H9 (cell line): ENCODE measurements around the gene NFE2L3. TPM values are rescaled to one million over a fixed set of nuclear protein-coding genes. Genes with fewer than 3 reads are reported as not detected.

Source experiments
- DNase-seq: peaks from one replicate; pipeline ENCODE4 v3.0.0-alpha.2; 2017
- H2AFZ ChIP-seq: one replicate; pipeline ENCODE4 v1.6.1; 2013; ENCODE audit warnings: mild to moderate bottlenecking, low read length, control low read depth, moderate library complexity
- H2AK5ac ChIP-seq: 2 replicates; pipeline ENCODE4 v1.6.1; 2013; ENCODE audit warnings: low read length, control low read depth, mixed read lengths; ENCODE audit not compliant: insufficient read length
- H2BK120ac ChIP-seq: one replicate; pipeline ENCODE4 v1.6.1; 2013; ENCODE audit warnings: low read depth, mild to moderate bottlenecking, low read length, control low read depth, inconsistent platforms; ENCODE audit not compliant: poor library complexity, severe bottlenecking
- H2BK12ac ChIP-seq: 2 replicates; pipeline ENCODE4 v1.6.1; 2013; ENCODE audit warnings: low read length, control low read depth, mixed read lengths, low read depth; ENCODE audit not compliant: insufficient read length
- H2BK15ac ChIP-seq: 2 replicates; pipeline ENCODE4 v1.6.1; 2013; ENCODE audit warnings: low read depth, low read length, control low read depth
- H2BK20ac ChIP-seq: one replicate; pipeline ENCODE4 v1.6.1; 2013; ENCODE audit warnings: low read depth, mild to moderate bottlenecking, low read length, control low read depth, inconsistent platforms; ENCODE audit not compliant: poor library complexity, severe bottlenecking
- H2BK5ac ChIP-seq: 2 replicates; pipeline ENCODE4 v1.6.1; 2013; ENCODE audit warnings: low read length, control low read depth, mixed read lengths; ENCODE audit not compliant: insufficient read length
- H3K14ac ChIP-seq: 2 replicates; pipeline ENCODE4 v1.6.1; 2013; ENCODE audit warnings: low read length, control low read depth; ENCODE audit not compliant: insufficient read depth
- H3K18ac ChIP-seq: 2 replicates; pipeline ENCODE4 v1.6.1; 2013; ENCODE audit warnings: low read depth, mild to moderate bottlenecking, mixed read lengths, low read length, control low read depth; ENCODE audit not compliant: insufficient read length
- H3K23ac ChIP-seq: 2 replicates; pipeline ENCODE4 v1.6.1; 2013; ENCODE audit warnings: low read length, control low read depth, mixed read lengths, low read depth; ENCODE audit not compliant: insufficient read length
- H3K23me2 ChIP-seq: 2 replicates; pipeline ENCODE4 v1.6.1; 2013; ENCODE audit warnings: low read depth, mild to moderate bottlenecking, mixed read lengths, low read length, control low read depth; ENCODE audit not compliant: insufficient read length, poor library complexity, severe bottlenecking
- H3K27ac ChIP-seq: 2 replicates; pipeline ENCODE4 v1.5.1; 2013; ENCODE audit warnings: low read length, control low read depth, mixed read lengths, low read depth; ENCODE audit not compliant: insufficient read length
- H3K27me3 ChIP-seq: 2 replicates; pipeline ENCODE4 v1.6.1; 2013; ENCODE audit warnings: low read length, control low read depth, inconsistent platforms; ENCODE audit not compliant: insufficient read depth
- H3K4ac ChIP-seq: 2 replicates; pipeline ENCODE4 v1.6.1; 2013; ENCODE audit warnings: low read depth, mild to moderate bottlenecking, control low read depth, inconsistent platforms, low read length, moderate library complexity
- H3K4me1 ChIP-seq: 2 replicates; pipeline ENCODE4 v1.6.1; 2013; ENCODE audit warnings: low read length, control low read depth, inconsistent platforms; ENCODE audit not compliant: insufficient read depth
- H3K4me2 ChIP-seq: 2 replicates; pipeline ENCODE4 v1.6.1; 2013; ENCODE audit warnings: low read length, control low read depth, mixed read lengths; ENCODE audit not compliant: insufficient read length, insufficient read depth
- H3K56ac ChIP-seq: 2 replicates; pipeline ENCODE4 v1.6.1; 2013; ENCODE audit warnings: low read depth, mild to moderate bottlenecking, mixed read lengths, low read length, control low read depth; ENCODE audit not compliant: insufficient read length
- H3K79me1 ChIP-seq: 2 replicates; pipeline ENCODE4 v1.6.1; 2013; ENCODE audit warnings: low read depth, mild to moderate bottlenecking, moderate library complexity, low read length, control low read depth, inconsistent platforms; ENCODE audit not compliant: insufficient read depth, poor library complexity, severe bottlenecking
- H3K79me2 ChIP-seq: 2 replicates; pipeline ENCODE4 v1.6.1; 2013; ENCODE audit warnings: low read length, control low read depth, inconsistent platforms; ENCODE audit not compliant: insufficient read depth
- H3K9ac ChIP-seq: 2 replicates; pipeline ENCODE4 v1.6.1; 2013; ENCODE audit warnings: low read length, control low read depth, mixed read lengths; ENCODE audit not compliant: insufficient read length; ENCODE audit errors: extremely low read depth
- H3K9me3 ChIP-seq: one replicate; pipeline ENCODE4 v1.6.1; 2013; ENCODE audit warnings: low read depth, low read length, inconsistent platforms; ENCODE audit not compliant: control insufficient read depth
- H3T11ph ChIP-seq: one replicate; pipeline ENCODE4 v1.6.1; 2013; ENCODE audit warnings: mild to moderate bottlenecking, low read length, control low read depth, inconsistent platforms
- H4K20me1 ChIP-seq: one replicate; pipeline ENCODE4 v1.6.1; 2013; ENCODE audit not compliant: control insufficient read depth, insufficient read length, insufficient read depth
- H4K5ac ChIP-seq: 2 replicates; pipeline ENCODE4 v1.6.1; 2013; ENCODE audit warnings: low read depth, mild to moderate bottlenecking, mixed read lengths, low read length, control low read depth; ENCODE audit not compliant: insufficient read length
- H4K8ac ChIP-seq: replicated peaks from 2 replicates; pipeline ENCODE4 v1.6.1; 2013; ENCODE audit warnings: low read length, control low read depth, mixed read lengths, low read depth; ENCODE audit not compliant: insufficient read length
- H4K91ac ChIP-seq: 2 replicates; pipeline ENCODE4 v1.6.1; 2013; ENCODE audit warnings: low read depth, mild to moderate bottlenecking, moderate library complexity, mixed read lengths, low read length, control low read depth; ENCODE audit not compliant: insufficient read length
- H3K27ac Mint-ChIP-seq, 3 experiments: 2 replicates in 2 of 3; 3 replicates in 1 of 3; pipeline ENCODE4 v1.8.0; 2020 to 2021; ENCODE audit warnings: mixed read lengths in 3 of 3, mild to moderate bottlenecking in 1 of 3, moderate library complexity in 1 of 3
- H3K27me3 Mint-ChIP-seq: 2 replicates; pipeline ENCODE4 v1.8.0; 2021; ENCODE audit warnings: low read depth, mild to moderate bottlenecking, moderate library complexity, mixed read lengths
- H3K36me3 Mint-ChIP-seq, 3 experiments: 2 replicates in 2 of 3; 3 replicates in 1 of 3; pipeline ENCODE4 v1.8.0; 2020 to 2021; ENCODE audit warnings: low read depth in 3 of 3, mixed read lengths in 3 of 3; ENCODE audit not compliant: insufficient read depth in 1 of 3
- H3K4me1 Mint-ChIP-seq, 2 experiments: 2 replicates each; pipeline ENCODE4 v1.8.0; 2020; ENCODE audit warnings: mixed read lengths in 2 of 2
- H3K4me3 Mint-ChIP-seq, 2 experiments: 2 replicates in 1 of 2; 3 replicates in 1 of 2; pipeline ENCODE4 v1.8.0; 2020 to 2021; ENCODE audit warnings: mild to moderate bottlenecking in 2 of 2, mixed read lengths in 2 of 2, moderate library complexity in 1 of 2
- H3K9me3 Mint-ChIP-seq, 2 experiments: 2 replicates in 1 of 2; 3 replicates in 1 of 2; pipeline ENCODE4 v1.8.0; 2020; ENCODE audit warnings: mild to moderate bottlenecking in 2 of 2, mixed read lengths in 2 of 2, moderate library complexity in 1 of 2
- CTCF ChIP-seq: fragments of 200-600 bp; sonication (generic); conservative IDR thresholded peaks from 3 replicates; pipeline ENCODE4 v1.8.0; 2021; ENCODE audit warnings: antibody characterized with exemption, mild to moderate bottlenecking
- WGBS: extraction: QIAGEN DNeasy Blood & Tissue Kit; methylation state at CpG from one replicate; pipeline ENCODE4 v1.1.7; 2013; ENCODE audit warnings: missing lambda C conversion rate, low lambda C conversion rate, mixed read lengths; ENCODE audit not compliant: insufficient read length; ENCODE audit errors: extremely low coverage; 5-methylcytosine and 5-hydroxymethylcytosine counted together
- total RNA-seq: library from RNA; stranded (reverse); gene quantifications from 2 replicates; pipeline ENCODE4 v1.2.1, GENCODE V29; 2021

Gene NFE2L3
- total RNA-seq, 1 experiment from 2014 or later = 46.9 TPM

GRCh38 chr7:26201247-26202018 lies 49.4 kb downstream of the NFE2L3 start, which contains the start of gene CBX3:
CBX3 (plus strand) TSS chr7:26201745; CDS start chr7:26202999, 1,254 bp downstream.
- Mint-ChIP-seq H3K27ac (peak within 1 kb of the TSS; percentile 100), H3K27me3 (peaks cover 9% of the 10 kb centered on the region), H3K36me3 (peaks cover 67 to 81% (median 73%) of the 10 kb centered on the region in 3 experiments), H3K4me1 (peaks cover 30 to 43% of the 10 kb centered on the region in 2 experiments), H3K9me3 (peaks cover 17 to 19% of the 10 kb centered on the region in 2 experiments), H3K4me3 (peak within 1 kb of the TSS; percentile 100)
- TF ChIP-seq CTCF = no peak
- no peaks in the 10 kb centered on the region for H4K20me1 ChIP-seq
- peak within 1 kb of the TSS; percentile 100 for H3K18ac ChIP-seq
- H4K5ac ChIP-seq = peak within 1 kb of the TSS; percentile 99
- H3K23me2 ChIP-seq = peaks cover 6% of the 10 kb centered on the region
- peak within 1 kb of the TSS; percentile 97 for H4K91ac ChIP-seq
- DNase-seq = peak; percentile 95
- peak within 1 kb of the TSS; percentile 99 for H3K27ac ChIP-seq
- H3K9me3 ChIP-seq = no peaks in the 10 kb centered on the region
- peak within 1 kb of the TSS; percentile 99 for H3K9ac ChIP-seq
- H3T11ph ChIP-seq = no peak within 1 kb of the TSS
- H2BK15ac ChIP-seq = no peak within 1 kb of the TSS
- no peak within 1 kb of the TSS for H2AFZ ChIP-seq
- H2BK12ac ChIP-seq = no peak within 1 kb of the TSS
- peak within 1 kb of the TSS; percentile 97 for H3K14ac ChIP-seq
- WGBS = no CpG with 5 or more reads among the region's 86 CpGs
- peak within 1 kb of the TSS; percentile 56; the same call in 1 of the 2 replicates for H3K4ac ChIP-seq
- peak within 1 kb of the TSS; percentile 100 for H3K23ac ChIP-seq
- H2BK5ac ChIP-seq = peak within 1 kb of the TSS; percentile 99
- H4K8ac ChIP-seq = peak within 1 kb of the TSS; percentile 92
- H3K79me2 ChIP-seq = peaks cover 67% of the 10 kb centered on the region
- peak within 1 kb of the TSS; percentile 99 for H3K56ac ChIP-seq
- H2BK120ac ChIP-seq = peak within 1 kb of the TSS; percentile 91
- no peaks in the 10 kb centered on the region for H3K27me3 ChIP-seq
- H3K79me1 ChIP-seq = no peaks in the 10 kb centered on the region
- peaks cover 2% of the 10 kb centered on the region for H3K4me1 ChIP-seq
- no peak within 1 kb of the TSS for H2AK5ac ChIP-seq
- H2BK20ac ChIP-seq = no peak within 1 kb of the TSS
- H3K4me2 ChIP-seq = peak within 1 kb of the TSS; percentile 92
